Activated CD8-positive, alpha-beta memory T cell treated with anti-CD3 and anti-CD28 coated beads for 4 hours (primary cell): ENCODE data around the gene TDRD9.

Source experiments
- DNase-seq, 2 donors: peaks; one replicate each; pipeline ENCODE4 v3.0.0-alpha.2; 2020; ENCODE audit warnings: low read depth in 2 of 2

The TDRD9 gene

GRCh38 chr14:104066719-104067295 lies 138.6 kb downstream of the TDRD9 start:
- no peak for DNase-seq

- DNase-seq = no peak
Observed at GRCh38 chr14:104069541-104069940, 141.3 kb downstream of the TDRD9 start.

GRCh38 chr14:104072586-104072985 lies 144.3 kb downstream of the TDRD9 start:
- no peak for DNase-seq

GRCh38 chr14:104073764-104074163 lies 145.5 kb downstream of the TDRD9 start:
- no peak for DNase-seq

GRCh38 chr14:104075530-104076151 lies 147.4 kb downstream of the TDRD9 start:
- no peak for DNase-seq

GRCh38 chr14:104076743-104077142 lies 148.5 kb downstream of the TDRD9 start:
- DNase-seq = no peak

GRCh38 chr14:104078031-104078455 lies 149.8 kb downstream of the TDRD9 start:
- peak; percentile 63 to 65 for DNase-seq

GRCh38 chr14:104080376-104081260 lies 152.4 kb downstream of the TDRD9 start:
- no peak for DNase-seq

GRCh38 chr14:104081261-104081835 lies 153.1 kb downstream of the TDRD9 start:
- no peak for DNase-seq

- no peak for DNase-seq
Observed at GRCh38 chr14:104081951-104082464, 153.8 kb downstream of the TDRD9 start.

- no peak for DNase-seq
Observed at GRCh38 chr14:104082807-104083206, 154.6 kb downstream of the TDRD9 start.

- DNase-seq = no peak
Observed at GRCh38 chr14:104084251-104085002, 156.2 kb downstream of the TDRD9 start.

- no peak for DNase-seq
Observed at GRCh38 chr14:104085032-104085888, 157.0 kb downstream of the TDRD9 start, which contains the start of gene ASPG. ASPG (plus strand) TSS chr14:104085700; CDS start chr14:104085771, 71 bp downstream.

- DNase-seq = no peak
Observed at GRCh38 chr14:104085889-104086201, 157.6 kb downstream of the TDRD9 start.

GRCh38 chr14:104086210-104086660 lies 158.0 kb downstream of the TDRD9 start:
- no peak for DNase-seq

GRCh38 chr14:104086661-104087461 lies 158.6 kb downstream of the TDRD9 start:
- DNase-seq = no peak

GRCh38 chr14:104087505-104087904 lies 159.2 kb downstream of the TDRD9 start:
- DNase-seq = no peak

- no peak for DNase-seq
Observed at GRCh38 chr14:104087981-104088850, 160.0 kb downstream of the TDRD9 start.
